GM13976 (cell line): Measurements from ENCODE around the gene CYSTM1.

Experiments
- DNase-seq: peaks from one replicate; pipeline ENCODE4 v3.0.0; 2012; ENCODE audit warnings: low spot score
- CTCF ChIP-seq: IDR thresholded peaks from 2 replicates; pipeline ENCODE4 v1.5.1; 2012; ENCODE audit warnings: borderline replicate concordance, mild to moderate bottlenecking; ENCODE audit not compliant: insufficient read depth; ENCODE audit errors: extremely low read depth, missing control alignments, control extremely low read depth
- in situ Hi-C: fragments of 300-500 bp; cut with MboI; formaldehyde crosslinking; loops from one replicate; pipeline ENCODE4 v1.12.0; 2022; ENCODE audit warnings: low sequenced_read_pairs, mixed read lengths, inconsistent platforms; ENCODE audit not compliant: unreplicated experiment

The CYSTM1 gene

DNA sequence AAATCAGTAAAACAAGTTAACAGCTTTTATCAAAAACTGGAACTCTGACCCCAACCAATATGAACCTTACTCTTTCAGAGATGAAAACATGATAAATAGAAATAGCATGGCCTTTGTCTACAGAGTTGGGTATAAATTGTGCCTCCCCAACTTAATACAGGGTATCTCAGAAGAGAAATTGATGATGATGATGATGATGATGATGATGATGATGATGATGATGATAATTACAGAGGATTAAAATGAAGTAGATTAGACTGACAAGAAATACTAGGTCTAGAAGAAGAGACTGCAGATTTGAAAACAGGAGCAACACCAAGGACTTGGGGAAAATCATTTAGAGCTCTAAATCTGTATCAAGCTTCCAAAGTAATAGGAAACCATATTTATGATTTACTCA, 100.8 kb downstream of the CYSTM1 start:
- TF ChIP-seq CTCF: no peak
- in situ Hi-C loops: no loop called here
- DNase-seq: no peak

DNA sequence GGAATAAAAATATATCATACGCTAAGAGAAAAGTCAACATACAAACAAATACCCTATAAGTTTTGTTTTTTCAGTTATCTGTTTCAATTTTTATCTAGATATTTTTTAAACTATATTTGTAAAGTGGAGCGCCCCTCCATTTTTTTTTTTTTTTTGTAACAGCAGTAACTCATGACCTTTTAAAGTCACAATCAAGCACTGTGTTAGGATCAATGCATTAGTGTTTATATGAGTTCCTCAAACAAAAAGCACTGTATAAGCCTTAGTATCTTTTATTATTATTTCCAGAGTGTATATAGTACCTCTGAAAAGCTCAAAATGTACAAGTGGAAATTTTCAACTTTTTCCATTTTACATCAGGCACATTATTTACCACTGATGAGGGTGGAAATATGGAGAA, 107.3 kb downstream of the CYSTM1 start:
- TF ChIP-seq CTCF: no peak
- DNase-seq: no peak
- in situ Hi-C loops: no loop called here

- no peak for DNase-seq
- in situ Hi-C loops: no loop called here
- no peak for TF ChIP-seq CTCF
Observed at GRCh38 chr5:140284013-140284412, 109.0 kb downstream of the CYSTM1 start.

DNA sequence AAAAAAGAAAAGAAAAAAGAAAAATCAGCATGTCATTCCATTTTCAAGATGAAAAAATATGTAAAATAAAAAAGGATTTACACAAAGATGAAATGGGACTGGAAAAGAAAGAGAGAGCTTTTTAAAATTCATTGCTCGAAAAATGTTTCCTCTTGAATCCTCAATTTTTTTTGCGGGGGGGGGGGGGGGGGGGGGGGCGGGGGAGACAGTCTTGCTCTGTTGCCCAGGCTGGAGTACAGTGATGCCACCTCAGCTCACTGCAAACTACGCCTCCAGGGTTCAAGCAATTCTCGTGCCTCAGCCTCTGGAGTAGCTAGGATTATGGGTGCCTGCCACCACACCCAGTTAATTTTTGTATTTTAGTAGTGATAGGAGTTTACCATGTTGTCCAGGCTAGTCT, 111.4 kb downstream of the CYSTM1 start:
- in situ Hi-C loops: no loop called here
- no peak for TF ChIP-seq CTCF

DNA sequence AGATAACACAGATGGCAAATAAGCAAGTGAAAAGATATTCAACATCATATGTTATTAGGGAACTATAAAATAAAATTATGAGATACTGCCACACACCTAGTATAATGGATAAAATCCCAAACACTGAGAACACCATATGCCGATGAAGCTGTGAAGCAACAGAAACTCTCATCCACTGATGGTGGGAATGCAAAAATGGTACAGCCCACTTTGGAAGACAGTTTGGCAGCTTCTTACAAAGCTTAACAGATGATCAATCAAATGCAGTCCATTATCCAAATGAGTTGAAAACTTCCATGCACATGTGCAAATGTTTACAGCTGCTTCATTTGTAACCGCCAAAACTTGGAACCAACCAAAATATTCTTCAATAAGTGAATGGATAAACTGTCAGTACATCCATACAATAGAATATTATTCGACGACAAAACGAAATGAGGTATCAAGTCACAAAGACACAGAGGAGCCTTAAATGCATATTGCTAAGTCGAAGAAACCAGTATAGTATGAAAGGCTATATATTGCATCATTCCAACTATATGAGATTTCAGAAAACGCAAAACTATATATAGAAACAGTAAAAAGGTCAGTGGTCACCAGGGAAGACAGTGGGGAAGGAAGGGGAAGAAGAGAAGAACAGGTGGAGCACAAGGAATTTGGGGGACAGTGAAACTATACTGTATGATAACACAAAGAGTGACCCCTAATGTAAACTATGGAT, 113.0 kb downstream of the CYSTM1 start:
- DNase-seq: no peak
- in situ Hi-C loops: no loop called here

More for the DNA sequence above, 111.4 kb downstream of the CYSTM1 start:
- DNase-seq: no peak

GRCh38 chr5:140292212-140293036, 117.4 kb downstream of the CYSTM1 start:
- no peak for TF ChIP-seq CTCF
- in situ Hi-C loops: no loop called here
- no peak for DNase-seq

More for the DNA sequence above, 113.0 kb downstream of the CYSTM1 start:
- no peak for TF ChIP-seq CTCF
